Measurements from ENCODE around the gene TEX19. TPM values are rescaled to one million over a fixed set of nuclear protein-coding genes. Genes with fewer than 3 reads are reported as not detected.
"Not testable (repeated sequence)": the region's sequence is repeated elsewhere in the genome, so short reads cannot be mapped to it uniquely, and the experiment has no call there.

The TEX19 gene
- polyA plus RNA-seq, 1 donor, result not detected

GRCh38 chr17:82406131-82406671, 47.2 kb downstream of the TEX19 start:
- Histone ChIP-seq H3K4me1 (ENCODE audit: control insufficient read depth, insufficient read depth, low read length) (no peaks in the 10 kb centered on the region), H3K9me3 (ENCODE audit: control insufficient read depth, low read depth, low read length) (no peaks in the 10 kb centered on the region), H3K36me3 (ENCODE audit: control insufficient read depth, insufficient read depth, low read length) (peaks cover 24% of the 10 kb centered on the region), H3K27me3 (ENCODE audit: control insufficient read depth, insufficient read depth, low read length) (no peaks in the 10 kb centered on the region), H3K27ac (ENCODE audit: low read length) (no peak overlapping the region), H3K4me3 (ENCODE audit: low read length) (no peak overlapping the region)
- no CpG with 5 or more reads among the region's 14 CpGs for WGBS (ENCODE audit: insufficient coverage, low lambda C conversion rate)
- no peak for DNase-seq

GRCh38 chr17:82407255-82407654, 48.2 kb downstream of the TEX19 start:
- Histone ChIP-seq H3K27ac (ENCODE audit: low read length) (no peak overlapping the region), H3K36me3 (ENCODE audit: control insufficient read depth, insufficient read depth, low read length) (peaks cover 21% of the 10 kb centered on the region)

GRCh38 chr17:82408288-82408937, 49.4 kb downstream of the TEX19 start:
- no peaks in the 10 kb centered on the region for H3K9me3 ChIP-seq (ENCODE audit: control insufficient read depth, low read depth, low read length)
- DNase-seq, result no peak
- H3K36me3 ChIP-seq (ENCODE audit: control insufficient read depth, insufficient read depth, low read length), result peaks cover 19% of the 10 kb centered on the region
- H3K27me3 ChIP-seq (ENCODE audit: control insufficient read depth, insufficient read depth, low read length), result no peaks in the 10 kb centered on the region
- H3K4me1 ChIP-seq (ENCODE audit: control insufficient read depth, insufficient read depth, low read length), result no peaks in the 10 kb centered on the region
- H3K27ac ChIP-seq (ENCODE audit: low read length), result no peak overlapping the region
- no peak overlapping the region for H3K4me3 ChIP-seq (ENCODE audit: low read length)
- WGBS (ENCODE audit: insufficient coverage, low lambda C conversion rate), result 100% methylated on average over 1 of the region's 15 CpGs

More at GRCh38 chr17:82407255-82407654, 48.2 kb downstream of the TEX19 start:
- Histone ChIP-seq H3K27me3 (ENCODE audit: control insufficient read depth, insufficient read depth, low read length) (no peaks in the 10 kb centered on the region), H3K4me1 (ENCODE audit: control insufficient read depth, insufficient read depth, low read length) (no peaks in the 10 kb centered on the region), H3K9me3 (ENCODE audit: control insufficient read depth, low read depth, low read length) (no peaks in the 10 kb centered on the region), H3K4me3 (ENCODE audit: low read length) (no peak overlapping the region)
- no peak for DNase-seq
- 94% methylated on average over 3 of the region's 13 CpGs for WGBS (ENCODE audit: insufficient coverage, low lambda C conversion rate)

GRCh38 chr17:82408938-82409318, 49.9 kb downstream of the TEX19 start:
- Histone ChIP-seq H3K27ac (ENCODE audit: low read length) (no peak overlapping the region), H3K36me3 (ENCODE audit: control insufficient read depth, insufficient read depth, low read length) (peaks cover 14% of the 10 kb centered on the region), H3K27me3 (ENCODE audit: control insufficient read depth, insufficient read depth, low read length) (no peaks in the 10 kb centered on the region), H3K9me3 (ENCODE audit: control insufficient read depth, low read depth, low read length) (no peaks in the 10 kb centered on the region), H3K4me3 (ENCODE audit: low read length) (no peak overlapping the region), H3K4me1 (ENCODE audit: control insufficient read depth, insufficient read depth, low read length) (no peaks in the 10 kb centered on the region)
- WGBS (ENCODE audit: insufficient coverage, low lambda C conversion rate), result no CpG with 5 or more reads among the region's 21 CpGs
- DNase-seq, result no peak

GRCh38 chr17:82410014-82410716, 51.1 kb downstream of the TEX19 start:
- H3K27me3 ChIP-seq (ENCODE audit: control insufficient read depth, insufficient read depth, low read length), result no peaks in the 10 kb centered on the region
- no peak for DNase-seq
- peaks cover 14% of the 10 kb centered on the region for H3K36me3 ChIP-seq (ENCODE audit: control insufficient read depth, insufficient read depth, low read length)
- no peak overlapping the region for H3K4me3 ChIP-seq (ENCODE audit: low read length)
- H3K9me3 ChIP-seq (ENCODE audit: control insufficient read depth, low read depth, low read length), result no peaks in the 10 kb centered on the region
- no peak overlapping the region for H3K27ac ChIP-seq (ENCODE audit: low read length)
- WGBS (ENCODE audit: insufficient coverage, low lambda C conversion rate), result no CpG with 5 or more reads among the region's 14 CpGs
- peaks cover 6% of the 10 kb centered on the region for H3K4me1 ChIP-seq (ENCODE audit: control insufficient read depth, insufficient read depth, low read length)

- no peak overlapping the region for H3K4me3 ChIP-seq (ENCODE audit: low read length)
- H3K4me1 ChIP-seq (ENCODE audit: control insufficient read depth, insufficient read depth, low read length), result peaks cover 6% of the 10 kb centered on the region
- no CpG with 5 or more reads among the region's 24 CpGs for WGBS (ENCODE audit: insufficient coverage, low lambda C conversion rate)
- H3K36me3 ChIP-seq (ENCODE audit: control insufficient read depth, insufficient read depth, low read length), result peaks cover 9% of the 10 kb centered on the region
- H3K27ac ChIP-seq (ENCODE audit: low read length), result no peak overlapping the region
- H3K9me3 ChIP-seq (ENCODE audit: control insufficient read depth, low read depth, low read length), result no peaks in the 10 kb centered on the region
- H3K27me3 ChIP-seq (ENCODE audit: control insufficient read depth, insufficient read depth, low read length), result no peaks in the 10 kb centered on the region
- DNase-seq, result no peak
Measured at GRCh38 chr17:82411396-82412053, 52.5 kb downstream of the TEX19 start.

- H3K4me1 ChIP-seq (ENCODE audit: control insufficient read depth, insufficient read depth, low read length); H3K27me3 ChIP-seq (ENCODE audit: control insufficient read depth, insufficient read depth, low read length); H3K9me3 ChIP-seq (ENCODE audit: control insufficient read depth, low read depth, low read length); H3K4me3 ChIP-seq (ENCODE audit: low read length); H3K27ac ChIP-seq (ENCODE audit: low read length); DNase-seq; H3K36me3 ChIP-seq (ENCODE audit: control insufficient read depth, insufficient read depth, low read length): not testable (repeated sequence)
- WGBS (ENCODE audit: insufficient coverage, low lambda C conversion rate), result no CpG with 5 or more reads among the region's 16 CpGs
Measured at GRCh38 chr17:82412081-82412480, 53.0 kb downstream of the TEX19 start.

GRCh38 chr17:82412535-82413520, 53.8 kb downstream of the TEX19 start:
- no peak overlapping the region for H3K4me3 ChIP-seq (ENCODE audit: low read length)
- no peaks in the 10 kb centered on the region for H3K9me3 ChIP-seq (ENCODE audit: control insufficient read depth, low read depth, low read length)
- H3K4me1 ChIP-seq (ENCODE audit: control insufficient read depth, insufficient read depth, low read length), result peaks cover 6% of the 10 kb centered on the region
- no peaks in the 10 kb centered on the region for H3K27me3 ChIP-seq (ENCODE audit: control insufficient read depth, insufficient read depth, low read length)
- WGBS (ENCODE audit: insufficient coverage, low lambda C conversion rate), result 89% methylated on average over 5 of the region's 29 CpGs
- DNase-seq, result no peak
- peaks cover 9% of the 10 kb centered on the region for H3K36me3 ChIP-seq (ENCODE audit: control insufficient read depth, insufficient read depth, low read length)
- no peak overlapping the region for H3K27ac ChIP-seq (ENCODE audit: low read length)

Data from large intestine (tissue), 3 donors.